Uterus (tissue), 4 donors: ENCODE data around the gene PKP4. TPM values are rescaled to one million over a fixed set of nuclear protein-coding genes. Genes with fewer than 3 reads are reported as not detected.
"Not testable (repeated sequence)": the region's sequence is repeated elsewhere in the genome, so short reads cannot be mapped to it uniquely, and the experiment has no call there.

Experiments
- DNase-seq, 2 donors: peaks; one replicate each; pipeline ENCODE4 v3.0.0-alpha.2; 2019 to 2020
- H3K27ac ChIP-seq, 2 donors: fragments of 200-600 bp; sonication (generic); 1 replicate in 1 of 2; 2 replicates in 1 of 2; pipeline ENCODE4 v1.5.1; 2016 to 2018
- H3K27me3 ChIP-seq, 2 donors: fragments of 200-600 bp; sonication (generic); one replicate each; pipeline ENCODE4 v1.5.1; 2018 to 2019; ENCODE audit warnings: control low read depth in 1 of 2
- H3K36me3 ChIP-seq, 2 donors: fragments of 200-600 bp; sonication (generic); one replicate each; pipeline ENCODE4 v1.5.1; 2019; ENCODE audit warnings: control low read depth in 1 of 2
- H3K4me1 ChIP-seq, 2 donors: fragments of 200-600 bp; sonication (generic); one replicate each; pipeline ENCODE4 v1.5.1; 2018 to 2019; ENCODE audit warnings: control low read depth in 1 of 2
- H3K4me3 ChIP-seq, 2 donors: fragments of 200-600 bp; sonication (generic); 1 replicate in 1 of 2; 2 replicates in 1 of 2; pipeline ENCODE4 v1.5.1; 2018 to 2019; ENCODE audit warnings: mild to moderate bottlenecking in 1 of 2
- H3K9me3 ChIP-seq, 2 donors: fragments of 200-600 bp; sonication (generic); one replicate each; pipeline ENCODE4 v1.5.1; 2019; ENCODE audit warnings: control low read depth in 1 of 2
- CTCF ChIP-seq, 4 experiments: fragments of 200-600 bp in 2 of 4; fragments of 450-650 bp in 2 of 4; sonication (generic) in 2 of 4; IDR thresholded peaks; one replicate each; pipeline ENCODE4 v1.5.1; 2016 to 2019; ENCODE audit warnings: antibody characterized with exemption in 4 of 4, mild to moderate bottlenecking in 2 of 4, moderate library complexity in 1 of 4
- POLR2A ChIP-seq, 2 donors: fragments of 450-650 bp; IDR thresholded peaks; one replicate each; pipeline ENCODE4 v1.6.1; 2016; ENCODE audit warnings: antibody characterized with exemption in 2 of 2, mild to moderate bottlenecking in 1 of 2, moderate library complexity in 1 of 2
- intact Hi-C: fragments of 100-400 bp; cut with DNase I; formaldehyde crosslinking; loops from one replicate; pipeline ENCODE4 v1.15.1; 2023; ENCODE audit warnings: low total_unique reads
- total RNA-seq, 4 donors: library from RNA; depleted of rRNA in 3 of 4; stranded (reverse); fragments of >200 nt in 3 of 4; gene quantifications; one replicate each; pipeline versions ENCODE4 v1.1.0 to v1.2.4, GENCODE V29; 2014 to 2023
- donor health status: DM: yes; HTN: yes; CAD: no.

The PKP4 gene
- total RNA-seq, 4 donors from 2014 or later, result 35.6 to 122 (median 60.6) TPM

- intact Hi-C loops, result no loop called here
- Histone ChIP-seq H3K27ac (no peak overlapping the region), H3K4me3 (no peak overlapping the region), H3K27me3 (no peaks in the 10 kb centered on the region), H3K4me1 (no peaks in the 10 kb centered on the region), H3K9me3 (peaks cover 0 to 24% of the 10 kb centered on the region in 2 donors), H3K36me3 (no peaks in the 10 kb centered on the region)
- TF ChIP-seq POLR2A (IDR thresholded peaks at IDR 0.05), result no peak
- TF ChIP-seq CTCF (IDR thresholded peaks at IDR 0.05), result no peak
- no peak for DNase-seq
These were observed 44.5 kb upstream of the PKP4 start for GRCh38 chr2:158412206-158412605.

- DNase-seq, result no peak
- H3K9me3 ChIP-seq, result peaks cover 0 to 24% of the 10 kb centered on the region in 2 donors
- H3K27me3 ChIP-seq, result no peaks in the 10 kb centered on the region
- no peak overlapping the region for H3K27ac ChIP-seq
- no peak for TF ChIP-seq POLR2A (IDR thresholded peaks at IDR 0.05)
- TF ChIP-seq CTCF (IDR thresholded peaks at IDR 0.05), result no peak
- no peaks in the 10 kb centered on the region for H3K4me1 ChIP-seq
- no peaks in the 10 kb centered on the region for H3K36me3 ChIP-seq
- intact Hi-C loops, result no loop called here
- no peak overlapping the region for H3K4me3 ChIP-seq
These were observed 43.2 kb upstream of the PKP4 start for GRCh38 chr2:158413581-158413980.

DNA sequence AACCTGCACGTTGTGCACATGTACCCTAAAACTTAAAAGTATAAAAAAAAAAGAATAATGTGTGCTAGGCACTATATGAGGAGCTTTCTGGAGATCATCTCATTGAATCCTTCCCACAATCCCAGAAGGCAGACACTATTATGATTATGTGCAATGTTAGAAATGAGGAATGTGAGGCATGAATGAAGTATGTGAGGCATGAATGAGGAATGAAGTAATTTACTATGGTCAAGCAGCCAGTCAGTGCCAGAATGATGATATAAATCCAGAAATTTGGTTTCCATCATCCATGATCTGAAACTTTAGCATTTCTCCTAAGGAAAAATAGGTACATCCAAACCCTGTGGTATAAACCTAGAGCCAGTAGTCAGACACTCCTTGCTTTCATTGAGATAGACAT is 42.2 kb upstream of the PKP4 start:
- Histone ChIP-seq H3K36me3 (no peaks in the 10 kb centered on the region), H3K4me1 (no peaks in the 10 kb centered on the region), H3K27ac (no peak overlapping the region), H3K9me3 (peaks cover 0 to 24% of the 10 kb centered on the region in 2 donors), H3K4me3 (no peak overlapping the region), H3K27me3 (no peaks in the 10 kb centered on the region)
- DNase-seq, result no peak
- intact Hi-C loops, result no loop called here
- TF ChIP-seq CTCF (IDR thresholded peaks at IDR 0.05), result no peak
- no peak for TF ChIP-seq POLR2A (IDR thresholded peaks at IDR 0.05)

DNA sequence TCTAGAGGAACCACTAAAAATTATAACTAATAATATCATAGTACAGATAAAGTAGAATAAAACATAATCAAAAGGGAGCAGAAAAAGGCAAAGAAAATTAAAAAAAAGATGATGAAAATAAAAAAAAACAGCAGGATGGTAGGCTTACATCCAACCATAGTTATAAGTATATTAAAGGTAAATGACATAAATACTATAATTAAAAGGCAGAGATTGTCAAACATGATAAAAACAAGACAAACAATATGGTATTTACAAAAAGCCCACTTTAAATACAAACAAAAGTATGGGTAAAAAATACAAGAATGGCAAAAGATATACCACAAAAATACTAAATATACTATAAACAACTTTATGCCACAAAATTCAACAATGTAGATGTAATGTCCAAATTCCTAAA is 24.6 kb upstream of the PKP4 start:
- Histone ChIP-seq H3K4me1 (no peaks in the 10 kb centered on the region), H3K4me3 (no peak overlapping the region), H3K9me3 (peaks cover 0 to 4% of the 10 kb centered on the region in 2 donors), H3K27me3 (no peaks in the 10 kb centered on the region), H3K36me3 (no peaks in the 10 kb centered on the region), H3K27ac (no peak overlapping the region)
- DNase-seq, result no peak
- intact Hi-C loops, result no loop called here
- TF ChIP-seq POLR2A (IDR thresholded peaks at IDR 0.05) (no peak), CTCF (IDR thresholded peaks at IDR 0.05) (no peak)

- H3K9me3 ChIP-seq, intact Hi-C loops, DNase-seq, H3K36me3 ChIP-seq, H3K4me1 ChIP-seq, H3K27me3 ChIP-seq, H3K4me3 ChIP-seq, H3K27ac ChIP-seq: not testable (repeated sequence)
These were observed 23.0 kb upstream of the PKP4 start for GRCh38 chr2:158433716-158434115.

DNA sequence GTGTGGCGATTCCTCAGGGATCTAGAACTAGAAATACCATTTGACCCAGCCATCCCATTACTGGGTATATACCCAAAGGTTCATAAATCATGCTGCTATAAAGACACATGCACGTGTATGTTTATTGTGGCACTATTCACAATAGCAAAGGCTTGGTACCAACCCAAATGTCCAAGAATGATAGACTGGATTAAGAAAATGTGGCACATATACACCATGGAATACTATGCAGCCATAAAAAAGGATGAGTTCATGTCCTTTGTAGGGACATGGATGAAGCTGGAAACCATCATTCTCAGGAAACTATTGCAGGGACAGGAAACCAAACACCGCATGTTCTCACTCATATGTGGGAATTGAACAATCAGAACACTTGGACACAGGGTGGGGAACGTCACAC is 17.7 kb upstream of the PKP4 start:
- intact Hi-C loops, H3K9me3 ChIP-seq, H3K27me3 ChIP-seq, DNase-seq, H3K27ac ChIP-seq, H3K36me3 ChIP-seq, H3K4me3 ChIP-seq, H3K4me1 ChIP-seq: not testable (repeated sequence)
